PC-3 (cell line): ENCODE measurements around the gene EXOG.

Experiments
- CTCF ChIP-seq: fragments of 300-600 bp; sonication (generic); conservative IDR thresholded peaks from 2 replicates; pipeline ENCODE4 v1.5.1; 2017; ENCODE audit warnings: antibody characterized with exemption, low read depth, mild to moderate bottlenecking, low read length
- EZH2 ChIP-seq: fragments of 300-600 bp; sonication (generic); IDR thresholded peaks from one replicate; pipeline ENCODE4 v1.6.1; 2017; ENCODE audit warnings: antibody characterized with exemption, mild to moderate bottlenecking, low read length; ENCODE audit not compliant: unreplicated experiment
- EZH2phosphoT487 ChIP-seq: fragments of 300-600 bp; sonication (generic); IDR thresholded peaks from 2 replicates; pipeline ENCODE4 v1.6.1; 2018; ENCODE audit warnings: mild to moderate bottlenecking, antibody characterized with exemption, low read length, borderline replicate concordance

GRCh38 chr3:38497031-38497430 lies 891 bp downstream of the EXOG start:
- no peak for TF ChIP-seq CTCF
- no peak for TF ChIP-seq EZH2
- no peak for TF ChIP-seq EZH2phosphoT487
